Mucosa of gallbladder (tissue), 1 donor: ENCODE measurements around the gene SPDEF. TPM values are rescaled to one million over a fixed set of nuclear protein-coding genes. Genes with fewer than 3 reads are reported as not detected.

Source experiments
- total RNA-seq: library from RNA; stranded (reverse); gene quantifications from one replicate; pipeline ENCODE4 v1.2.1, GENCODE V29; 2021
- donor health status: DM: no; HTN: no; CAD: no.

The SPDEF gene
- total RNA-seq, 1 donor from 2014 or later = 16.7 TPM

Other genes starting within 250 kb of the SPDEF start
- gene NUDT3, start 163.7 kb downstream of the SPDEF start, total RNA-seq = 30.7 TPM
- 896 TPM for gene RPS10, start 130.3 kb downstream of the SPDEF start, total RNA-seq
- 1.4 TPM for gene PACSIN1, start 90.3 kb downstream of the SPDEF start, total RNA-seq
- gene ILRUN, start 140.4 kb upstream of the SPDEF start, total RNA-seq = 89.5 TPM
- 66.4 TPM for gene SNRPC, start 201.2 kb upstream of the SPDEF start, total RNA-seq
- 10.8 TPM for gene BLTP3A, start 235.8 kb upstream of the SPDEF start, total RNA-seq